ENCODE measurements around the gene FNDC7.

FNDC7 gene

GRCh38 chr1:108719656-108720435 is 7.1 kb downstream of the FNDC7 start:
- H3K4me3 ChIP-seq (ENCODE audit: control insufficient read depth, low read depth, low read length) = no peak overlapping the region
- TF ChIP-seq, protein P1, sequence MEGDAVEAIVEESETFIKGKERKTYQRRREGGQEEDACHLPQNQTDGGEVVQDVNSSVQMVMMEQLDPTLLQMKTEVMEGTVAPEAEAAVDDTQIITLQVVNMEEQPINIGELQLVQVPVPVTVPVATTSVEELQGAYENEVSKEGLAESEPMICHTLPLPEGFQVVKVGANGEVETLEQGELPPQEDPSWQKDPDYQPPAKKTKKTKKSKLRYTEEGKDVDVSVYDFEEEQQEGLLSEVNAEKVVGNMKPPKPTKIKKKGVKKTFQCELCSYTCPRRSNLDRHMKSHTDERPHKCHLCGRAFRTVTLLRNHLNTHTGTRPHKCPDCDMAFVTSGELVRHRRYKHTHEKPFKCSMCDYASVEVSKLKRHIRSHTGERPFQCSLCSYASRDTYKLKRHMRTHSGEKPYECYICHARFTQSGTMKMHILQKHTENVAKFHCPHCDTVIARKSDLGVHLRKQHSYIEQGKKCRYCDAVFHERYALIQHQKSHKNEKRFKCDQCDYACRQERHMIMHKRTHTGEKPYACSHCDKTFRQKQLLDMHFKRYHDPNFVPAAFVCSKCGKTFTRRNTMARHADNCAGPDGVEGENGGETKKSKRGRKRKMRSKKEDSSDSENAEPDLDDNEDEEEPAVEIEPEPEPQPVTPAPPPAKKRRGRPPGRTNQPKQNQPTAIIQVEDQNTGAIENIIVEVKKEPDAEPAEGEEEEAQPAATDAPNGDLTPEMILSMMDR (conservative IDR thresholded peaks at IDR 0.05; ENCODE audit: control insufficient read depth, insufficient read depth, low read depth, low read length) = no peak
- DNase-seq (ENCODE audit: low read depth) = peak; percentile 93

- TF ChIP-seq, protein P1 (conservative IDR thresholded peaks at IDR 0.05; ENCODE audit: control insufficient read depth, insufficient read depth, low read depth, low read length) = no peak
- no peak for DNase-seq (ENCODE audit: low read depth)
Observed at GRCh38 chr1:108722292-108722691, 9.6 kb downstream of the FNDC7 start.

GRCh38 chr1:108725906-108726305 is 13.2 kb downstream of the FNDC7 start:
- no peak for DNase-seq (ENCODE audit: low read depth)
- TF ChIP-seq, protein P1 (conservative IDR thresholded peaks at IDR 0.05; ENCODE audit: control insufficient read depth, insufficient read depth, low read depth, low read length) = no peak
- H3K4me3 ChIP-seq (ENCODE audit: control insufficient read depth, low read depth, low read length) = no peak overlapping the region

More at GRCh38 chr1:108722292-108722691, 9.6 kb downstream of the FNDC7 start:
- no peak overlapping the region for H3K4me3 ChIP-seq (ENCODE audit: control insufficient read depth, low read depth, low read length)

- DNase-seq (ENCODE audit: low read depth) = no peak
- H3K4me3 ChIP-seq (ENCODE audit: control insufficient read depth, low read depth, low read length) = no peak overlapping the region
- TF ChIP-seq, protein P1 (conservative IDR thresholded peaks at IDR 0.05; ENCODE audit: control insufficient read depth, insufficient read depth, low read depth, low read length) = no peak
Observed at GRCh38 chr1:108728327-108728923, 15.7 kb downstream of the FNDC7 start.

- H3K4me3 ChIP-seq (ENCODE audit: control insufficient read depth, low read depth, low read length) = no peak overlapping the region
- DNase-seq (ENCODE audit: low read depth) = no peak
- TF ChIP-seq, protein P1 (conservative IDR thresholded peaks at IDR 0.05; ENCODE audit: control insufficient read depth, insufficient read depth, low read depth, low read length) = no peak
Observed at GRCh38 chr1:108729481-108729880, 16.8 kb downstream of the FNDC7 start.

GRCh38 chr1:108732398-108732797 is 19.7 kb downstream of the FNDC7 start:
- no peak overlapping the region for H3K4me3 ChIP-seq (ENCODE audit: control insufficient read depth, low read depth, low read length)
- DNase-seq (ENCODE audit: low read depth) = peak; percentile 53
- TF ChIP-seq, protein P1 (conservative IDR thresholded peaks at IDR 0.05; ENCODE audit: control insufficient read depth, insufficient read depth, low read depth, low read length) = no peak

Measured in fibroblast of mammary gland (primary cell).